ENCODE measurements around the gene LDLR.
"Not testable (repeated sequence)": the region's sequence is repeated elsewhere in the genome, so short reads cannot be mapped to it uniquely, and the experiment has no call there.

LDLR gene

GRCh38 chr19:11073568-11073967, 15.7 kb upstream of the LDLR start:
- no peak for DNase-seq

- not testable (repeated sequence) for DNase-seq
Measured at GRCh38 chr19:11076792-11077191, 12.5 kb upstream of the LDLR start.

GRCh38 chr19:11078893-11079292, 10.4 kb upstream of the LDLR start:
- DNase-seq, result no peak

GRCh38 chr19:11079999-11080398, 9.3 kb upstream of the LDLR start:
- no peak for DNase-seq

- no peak for DNase-seq
Measured at GRCh38 chr19:11087870-11088505, 1.3 kb upstream of the LDLR start.

GRCh38 chr19:11088506-11089253, 583 bp upstream of the LDLR start:
- DNase-seq, result no peak

- not testable (repeated sequence) for DNase-seq
Measured at GRCh38 chr19:11090014-11090263, 676 bp downstream of the LDLR start.

GRCh38 chr19:11090264-11090996, 1.2 kb downstream of the LDLR start:
- peak; percentile 94 for DNase-seq

- no peak for DNase-seq
Measured at GRCh38 chr19:11090997-11091702, 1.9 kb downstream of the LDLR start.

GRCh38 chr19:11091703-11092153, 2.5 kb downstream of the LDLR start:
- no peak for DNase-seq

GRCh38 chr19:11092181-11092538, 2.9 kb downstream of the LDLR start:
- DNase-seq, result no peak

- no peak for DNase-seq
Measured at GRCh38 chr19:11093689-11094238, 4.5 kb downstream of the LDLR start.

- no peak for DNase-seq
Measured at GRCh38 chr19:11094520-11094894, 5.2 kb downstream of the LDLR start.

- no peak for DNase-seq
Measured at GRCh38 chr19:11096210-11096841, 7.1 kb downstream of the LDLR start.

GRCh38 chr19:11097367-11097766, 8.1 kb downstream of the LDLR start:
- DNase-seq, result not testable (repeated sequence)

- no peak for DNase-seq
Measured at GRCh38 chr19:11098327-11098726, 9.1 kb downstream of the LDLR start.

- no peak for DNase-seq
Measured at GRCh38 chr19:11098861-11099260, 9.6 kb downstream of the LDLR start.

GRCh38 chr19:11100049-11100448, 10.8 kb downstream of the LDLR start:
- no peak for DNase-seq

- no peak for DNase-seq
Measured at GRCh38 chr19:11101057-11101456, 11.8 kb downstream of the LDLR start.

GRCh38 chr19:11102944-11103343, 13.7 kb downstream of the LDLR start:
- DNase-seq, result no peak

- not testable (repeated sequence) for DNase-seq
Measured at GRCh38 chr19:11103667-11104066, 14.4 kb downstream of the LDLR start.

- DNase-seq, result no peak
Measured at GRCh38 chr19:11105014-11105636, 15.9 kb downstream of the LDLR start.
